Fibroblast of gingiva (primary cell): Measurements from ENCODE around the gene TNFRSF11A.

ENCODE experiments used
- DNase-seq: peaks from one replicate; pipeline ENCODE4 v3.0.0-alpha.2; 2011; ENCODE audit warnings: low read depth

Gene TNFRSF11A

DNA sequence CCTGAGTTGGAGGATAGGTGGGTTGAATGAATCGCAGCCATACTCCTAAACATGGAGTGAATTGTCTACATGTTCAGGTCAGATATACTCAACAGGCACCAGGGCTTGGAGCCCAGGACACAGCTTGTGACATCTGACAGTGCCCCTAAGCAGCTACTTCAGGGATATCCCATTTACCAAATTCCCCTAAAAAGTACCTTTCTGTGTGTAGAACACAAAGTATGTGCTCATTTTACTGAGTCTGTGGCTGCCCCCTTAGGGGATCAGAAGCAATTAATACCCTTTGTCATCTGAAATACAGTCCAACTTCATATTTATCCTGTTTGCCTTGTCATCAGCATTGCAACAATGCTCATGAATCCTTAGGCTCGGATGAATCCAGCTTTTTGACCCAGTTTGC lies 20.8 kb downstream of the TNFRSF11A start:
- no peak for DNase-seq

DNA sequence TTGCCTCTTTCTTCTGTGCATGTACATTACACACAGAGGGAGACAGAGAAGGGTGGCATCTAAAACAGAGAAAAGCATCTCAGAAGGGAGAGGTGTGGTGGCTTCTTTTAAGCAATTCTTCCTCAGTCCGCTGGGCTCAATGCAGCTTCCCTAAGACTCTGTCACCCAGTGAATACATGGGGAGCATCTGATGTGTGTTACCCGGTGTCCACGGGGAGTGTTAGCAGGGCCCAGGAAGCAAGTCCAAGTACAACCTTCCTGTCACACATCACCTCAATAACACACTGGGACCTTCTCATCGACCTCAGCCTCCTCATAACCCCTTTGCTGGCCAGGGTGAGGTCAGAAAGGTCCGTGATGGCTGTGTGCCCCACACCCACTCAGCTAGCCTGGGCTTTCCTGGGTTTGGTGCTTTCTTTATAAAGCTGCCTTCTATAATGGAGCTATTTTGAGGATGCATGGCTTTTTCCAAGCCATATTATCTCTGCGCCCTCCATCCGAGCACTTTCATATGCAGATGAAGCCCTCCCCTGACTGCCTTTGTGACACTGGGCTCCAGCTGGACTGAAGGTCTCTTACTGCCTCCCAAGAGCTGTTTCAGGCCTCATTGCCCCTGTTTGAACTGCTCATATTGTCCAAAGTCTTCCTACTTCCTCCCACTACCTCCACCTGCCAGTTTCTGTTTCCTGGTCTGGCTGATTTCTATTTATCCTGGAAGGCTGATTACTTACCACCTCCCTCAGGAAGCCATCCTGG lies 21.4 kb downstream of the TNFRSF11A start:
- DNase-seq = no peak

DNA sequence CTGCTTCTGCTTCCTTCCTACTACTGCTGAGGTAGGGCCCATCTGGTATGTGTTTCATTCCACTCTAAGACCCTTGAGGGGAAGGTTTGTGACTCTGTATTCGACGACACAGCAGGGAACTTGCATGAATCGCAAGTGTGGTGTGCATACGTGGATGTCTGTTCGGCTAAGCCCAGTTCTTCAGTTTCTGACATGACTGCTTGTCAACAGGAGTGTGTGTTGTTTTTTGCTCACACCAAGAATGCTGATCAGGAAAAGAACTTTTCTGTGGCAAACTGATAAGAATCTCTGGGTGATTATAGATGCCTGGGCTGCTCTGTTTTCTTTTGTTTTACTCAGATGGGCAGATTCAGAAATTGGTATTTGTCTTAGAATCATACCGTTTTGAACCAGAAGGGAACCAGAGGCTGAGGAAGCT lies 22.0 kb downstream of the TNFRSF11A start:
- DNase-seq = no peak

DNA sequence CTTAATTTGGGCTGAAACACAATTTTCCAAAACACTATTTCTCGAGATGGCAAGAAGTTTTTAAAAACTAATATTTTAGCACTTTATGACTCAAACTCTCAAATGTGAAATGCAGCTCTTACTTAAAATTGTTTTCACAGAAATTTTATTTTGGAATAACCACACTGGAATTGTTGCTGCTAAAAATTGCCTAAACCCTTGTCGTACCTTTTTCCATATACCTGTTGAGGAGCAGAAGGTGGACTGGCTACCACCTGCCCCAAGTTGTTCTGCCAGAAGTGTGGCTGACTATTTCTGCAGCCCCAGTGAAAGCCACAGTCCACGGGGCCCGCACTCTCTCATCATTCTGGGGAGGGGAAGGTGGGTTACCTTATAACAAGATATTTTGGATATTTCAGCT lies 23.4 kb downstream of the TNFRSF11A start:
- no peak for DNase-seq

DNA sequence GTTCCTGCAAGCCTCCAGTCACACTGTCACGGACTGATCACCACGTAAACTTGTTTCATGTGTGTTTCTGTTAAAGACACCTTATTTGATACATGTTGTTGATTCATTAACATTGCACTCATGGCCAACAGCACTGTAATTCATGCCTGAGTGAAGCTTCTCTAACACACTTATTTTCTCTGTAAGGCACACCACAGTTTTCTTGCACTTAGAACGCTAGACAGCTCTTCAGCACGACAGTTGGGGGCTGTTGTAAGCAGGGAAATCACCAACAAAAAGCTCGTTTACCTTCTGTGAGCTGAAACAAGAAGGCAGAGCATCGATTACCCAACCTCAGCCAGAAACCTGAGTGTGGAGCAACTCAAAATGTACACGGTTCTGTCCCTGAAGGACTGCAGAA lies 28.1 kb downstream of the TNFRSF11A start:
- DNase-seq = no peak

DNA sequence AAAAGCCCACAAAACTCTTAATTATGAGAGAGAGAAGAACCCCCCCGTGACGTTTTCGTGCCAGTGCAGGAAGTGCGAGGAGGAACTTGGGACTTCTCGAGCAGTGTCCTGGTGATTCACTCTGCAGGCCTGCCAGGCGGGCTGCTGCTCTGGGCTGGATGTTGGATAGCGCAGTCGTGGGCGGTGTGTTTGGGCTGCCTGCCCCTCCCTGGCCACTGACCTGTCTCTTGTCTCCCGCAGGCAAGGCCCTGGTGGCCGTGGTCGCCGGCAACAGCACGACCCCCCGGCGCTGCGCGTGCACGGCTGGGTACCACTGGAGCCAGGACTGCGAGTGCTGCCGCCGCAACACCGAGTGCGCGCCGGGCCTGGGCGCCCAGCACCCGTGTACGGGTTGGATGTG lies 29.0 kb downstream of the TNFRSF11A start:
- DNase-seq = no peak

DNA sequence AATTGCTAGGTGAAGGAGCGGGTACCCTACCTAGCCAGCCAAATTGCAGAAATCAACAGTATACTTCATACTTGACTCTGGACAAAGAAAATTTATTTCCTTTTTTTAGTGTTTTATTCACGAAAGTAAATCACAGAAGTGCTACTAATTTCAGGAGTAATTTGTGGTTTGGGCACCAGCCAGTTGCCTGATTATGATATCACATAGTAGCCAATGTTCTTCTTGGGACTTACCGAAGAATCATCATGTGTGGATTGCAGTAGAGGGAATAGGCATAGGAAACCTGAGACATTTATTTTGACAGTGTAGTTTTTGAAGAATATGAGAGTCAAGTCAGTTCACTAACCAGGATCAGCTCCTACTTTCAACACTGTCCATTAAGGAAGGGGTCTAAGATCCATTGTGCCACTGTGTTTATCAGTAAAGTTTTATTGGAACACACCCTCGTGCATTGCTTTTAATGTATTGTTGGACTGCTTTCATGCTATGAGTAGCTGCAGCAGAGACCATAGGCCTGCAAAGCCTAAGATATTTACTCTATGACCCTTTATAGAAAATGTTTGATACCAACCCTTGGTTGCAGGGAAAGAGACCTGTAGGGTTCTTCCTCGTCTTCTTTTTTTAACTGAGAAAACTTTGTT lies 32.1 kb downstream of the TNFRSF11A start:
- DNase-seq = no peak

DNA sequence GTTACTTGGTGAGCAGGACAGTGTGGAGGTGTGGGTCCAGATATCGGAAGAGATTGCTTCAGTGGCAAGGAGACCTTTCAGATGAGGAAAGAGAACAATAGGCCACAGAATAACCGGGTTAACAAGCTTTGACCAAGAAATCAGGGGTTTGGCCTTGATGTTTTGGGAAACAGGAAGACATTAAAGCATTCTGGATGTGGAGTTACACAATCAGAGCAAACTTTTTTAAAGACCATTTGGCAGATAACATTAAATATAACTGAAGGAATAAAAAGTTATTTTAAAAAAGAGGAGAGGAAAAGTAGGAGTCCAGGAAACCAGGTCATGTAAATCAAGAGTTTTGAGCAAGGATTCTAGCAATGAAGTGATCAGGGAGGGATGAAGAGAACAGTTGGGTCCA lies 35.7 kb downstream of the TNFRSF11A start:
- no peak for DNase-seq

DNA sequence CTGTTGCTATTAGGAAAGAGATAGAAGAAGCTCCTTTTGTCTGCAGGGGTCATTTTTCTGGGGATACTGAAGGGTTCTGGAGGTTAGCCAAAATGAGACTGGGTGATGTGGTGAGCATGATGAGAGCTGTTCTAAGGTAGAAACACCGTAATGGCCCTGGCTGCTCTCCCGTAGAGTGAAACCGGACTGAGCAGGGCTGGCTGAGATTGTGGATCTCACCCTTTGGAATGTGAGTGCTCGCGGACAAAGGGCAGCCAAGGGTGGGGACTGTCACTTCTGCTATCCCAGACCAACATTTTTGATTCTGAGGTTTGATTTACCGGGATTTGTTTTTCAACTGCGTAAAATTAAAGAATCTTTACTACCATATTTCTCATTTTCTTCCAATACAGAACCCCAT lies 36.2 kb downstream of the TNFRSF11A start:
- no peak for DNase-seq

DNA sequence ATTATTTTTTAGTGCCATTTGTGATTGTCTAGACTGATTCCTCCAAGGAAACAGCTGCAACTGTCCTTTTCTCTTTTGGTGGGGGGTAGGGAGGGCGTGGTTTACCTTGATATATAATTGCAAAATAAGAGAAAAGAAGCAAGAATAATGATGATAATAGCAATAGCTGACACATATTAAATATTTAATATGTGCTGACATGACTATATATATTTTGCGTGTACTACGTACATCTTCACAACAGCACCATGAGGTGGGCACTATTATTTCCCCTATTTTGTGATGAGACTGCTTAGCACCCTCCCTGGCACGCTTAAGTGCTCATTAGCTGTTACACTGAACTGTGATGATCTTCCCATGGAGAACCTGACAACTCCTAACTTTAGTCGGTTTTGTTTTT lies 39.4 kb downstream of the TNFRSF11A start:
- DNase-seq = no peak

DNA sequence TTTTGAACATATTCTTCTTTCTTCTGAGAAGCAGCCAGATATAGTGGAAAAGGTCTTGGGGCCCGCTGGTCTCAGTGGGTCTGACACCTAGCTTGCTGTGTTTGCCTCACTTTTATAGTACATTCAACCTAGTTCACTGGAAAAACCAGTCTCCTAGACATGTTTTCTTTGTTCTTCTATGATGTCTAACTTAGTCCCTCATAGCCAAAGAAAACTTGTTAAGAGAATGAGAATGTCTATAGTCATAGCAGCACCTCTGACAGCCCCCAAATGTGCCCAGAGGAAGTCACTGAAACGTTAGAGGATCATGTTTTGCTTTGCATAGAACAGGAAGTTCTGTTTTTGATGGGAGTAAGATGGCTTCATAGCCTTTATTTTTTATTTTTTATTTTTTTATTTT lies 40.3 kb downstream of the TNFRSF11A start:
- no peak for DNase-seq

DNA sequence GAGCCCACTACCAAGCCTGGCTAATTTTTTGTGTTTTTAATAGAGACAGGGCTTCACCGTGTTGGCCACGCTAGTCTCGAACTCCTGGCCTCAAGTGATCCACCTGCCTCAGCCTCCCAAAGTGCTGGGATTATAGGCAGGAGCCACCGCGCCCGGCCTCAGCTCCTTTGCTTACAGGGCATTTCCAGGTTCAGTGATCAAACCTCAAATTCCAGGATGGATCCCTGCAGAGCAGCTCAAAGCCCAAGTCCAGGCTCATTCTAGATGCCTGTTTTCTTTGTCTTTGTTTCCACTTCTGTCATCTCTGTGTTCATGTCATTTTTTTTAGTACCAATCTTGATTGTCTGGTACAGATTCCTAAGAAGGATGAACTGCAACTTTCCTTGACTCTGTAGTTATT lies 41.9 kb downstream of the TNFRSF11A start:
- DNase-seq = no peak

DNA sequence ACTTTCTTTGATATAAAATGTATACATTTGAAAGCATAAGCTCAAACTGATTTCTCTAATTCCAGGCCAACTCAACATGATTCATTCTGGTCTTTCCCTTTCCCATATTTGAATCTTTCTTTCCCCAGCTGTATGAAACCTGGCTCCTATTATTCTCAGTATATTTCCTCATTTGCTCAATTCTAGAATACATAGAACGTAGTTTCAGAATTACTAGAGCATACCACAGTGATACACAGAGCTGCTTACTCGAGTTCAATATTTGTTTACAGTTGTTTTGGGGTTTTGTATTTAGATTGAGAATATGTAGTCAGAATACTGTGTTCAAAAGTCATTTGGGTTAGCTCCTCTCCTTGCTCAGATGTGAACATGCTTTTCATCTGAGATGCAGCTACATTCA lies 43.0 kb downstream of the TNFRSF11A start:
- DNase-seq = no peak

DNA sequence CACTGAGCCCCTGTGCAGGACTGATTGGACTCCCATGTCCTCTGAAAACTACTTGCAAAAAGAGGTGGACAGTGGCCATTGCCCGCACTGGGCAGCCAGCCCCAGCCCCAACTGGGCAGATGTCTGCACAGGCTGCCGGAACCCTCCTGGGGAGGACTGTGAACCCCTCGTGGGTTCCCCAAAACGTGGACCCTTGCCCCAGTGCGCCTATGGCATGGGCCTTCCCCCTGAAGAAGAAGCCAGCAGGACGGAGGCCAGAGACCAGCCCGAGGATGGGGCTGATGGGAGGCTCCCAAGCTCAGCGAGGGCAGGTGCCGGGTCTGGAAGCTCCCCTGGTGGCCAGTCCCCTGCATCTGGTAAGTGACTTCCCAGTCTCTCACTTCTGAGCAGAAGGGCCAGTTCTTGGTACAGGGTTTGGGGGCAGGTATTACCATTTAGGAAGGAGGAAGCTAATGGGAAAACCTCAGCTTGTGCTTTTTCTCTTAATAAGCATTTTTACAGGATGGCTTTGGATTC lies 44.1 kb downstream of the TNFRSF11A start:
- no peak for DNase-seq

DNA sequence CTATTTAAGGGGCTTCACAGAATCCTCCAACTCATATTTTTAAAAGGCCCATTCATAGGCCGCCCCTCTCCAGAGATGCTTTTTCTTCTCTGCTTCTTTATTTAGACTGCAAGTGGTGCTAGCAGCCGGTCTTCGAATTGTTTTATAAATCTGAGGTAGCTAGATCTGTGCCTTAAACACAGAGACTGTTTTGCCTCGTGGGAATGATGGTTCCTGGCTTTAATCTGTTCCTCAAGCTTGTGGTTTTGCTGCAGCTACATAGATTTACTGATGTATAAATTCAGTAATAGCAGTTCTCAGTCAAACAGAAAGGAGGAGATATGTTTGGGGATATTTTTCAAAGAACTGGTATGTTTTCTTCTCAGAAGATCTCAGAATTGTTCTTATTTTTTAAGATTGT lies 45.3 kb downstream of the TNFRSF11A start:
- DNase-seq = no peak

DNA sequence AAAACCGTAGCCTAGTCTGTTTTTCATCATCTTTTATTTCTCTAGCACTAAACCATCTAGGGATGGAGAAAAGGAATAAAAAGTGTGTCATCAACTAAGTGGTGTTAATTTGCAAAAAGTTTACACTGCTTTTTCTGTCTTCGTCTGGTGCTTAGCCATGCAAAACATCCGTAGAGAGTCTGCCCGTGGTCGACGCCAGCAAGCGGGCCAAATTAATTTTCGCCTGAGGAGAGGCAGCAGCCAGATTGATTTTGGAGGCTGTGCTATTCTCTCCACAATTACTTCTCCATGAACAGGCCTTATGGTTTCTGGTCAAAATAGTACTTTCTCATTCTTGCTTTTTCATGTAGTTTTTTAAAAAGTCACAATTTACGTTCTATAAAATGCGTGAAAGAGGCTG lies 46.3 kb downstream of the TNFRSF11A start:
- DNase-seq = no peak

DNA sequence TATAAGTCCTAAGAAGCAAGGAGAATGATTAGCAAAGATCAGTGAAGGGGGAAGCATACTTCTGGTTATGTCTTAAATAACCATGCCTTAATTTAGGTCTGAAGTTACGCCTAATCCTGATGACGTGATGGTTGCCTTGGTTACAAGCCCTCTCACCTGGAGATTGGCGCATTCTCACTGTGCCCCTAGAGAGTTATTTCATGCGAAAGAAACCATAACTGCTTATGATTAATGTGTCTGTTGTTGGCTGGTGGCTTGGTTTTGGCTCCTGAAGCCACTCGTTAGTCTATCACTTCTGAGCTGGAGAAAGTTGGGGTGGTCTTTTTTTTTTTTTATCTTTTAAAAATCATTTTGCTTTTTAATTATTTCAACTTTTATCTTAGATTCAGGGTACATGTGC lies 47.0 kb downstream of the TNFRSF11A start:
- no peak for DNase-seq

DNA sequence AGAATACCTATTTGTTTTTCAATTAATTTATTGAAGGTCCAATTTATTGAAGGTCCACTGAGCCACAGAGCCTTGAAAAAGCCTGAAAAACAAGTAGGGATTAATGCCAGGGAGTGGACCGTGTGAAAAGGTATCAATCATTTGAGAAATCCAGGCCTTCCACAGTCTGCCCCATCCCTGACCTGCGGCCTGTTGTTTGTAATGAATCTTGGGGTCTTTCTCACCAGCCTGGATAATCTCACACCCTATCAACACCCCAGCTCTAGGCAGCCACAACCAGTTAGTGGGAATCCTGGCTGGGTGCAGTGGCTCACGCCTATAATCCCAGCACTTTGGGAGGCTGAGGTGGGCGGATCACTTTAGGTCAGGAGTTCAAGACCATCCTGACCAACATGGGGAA lies 47.8 kb downstream of the TNFRSF11A start:
- DNase-seq = no peak

DNA sequence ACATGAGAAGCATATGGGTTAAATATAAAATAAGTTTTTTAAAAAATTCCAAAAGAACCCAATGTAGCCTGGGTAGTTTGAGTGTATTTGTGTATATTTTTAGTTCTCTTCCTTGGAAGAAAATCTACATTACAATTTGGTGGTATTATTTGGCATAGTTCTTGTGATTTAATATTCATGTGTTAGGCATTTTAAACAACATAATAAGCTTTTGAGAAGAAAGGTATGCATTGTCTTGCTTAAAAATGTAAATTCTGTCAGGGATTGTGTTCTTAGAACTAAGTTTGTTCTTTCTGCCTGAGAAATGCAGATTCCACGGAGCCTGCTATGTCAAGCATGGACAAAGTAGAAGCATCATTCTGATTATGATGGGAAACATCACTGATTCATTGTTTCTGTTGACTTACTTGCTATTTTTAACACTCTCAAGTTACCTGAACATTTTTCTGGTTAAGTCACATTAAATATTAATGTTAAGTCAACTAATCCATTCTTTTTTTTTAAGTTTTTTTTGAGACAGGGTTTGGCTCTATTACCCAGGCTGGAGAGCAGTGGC lies 49.4 kb downstream of the TNFRSF11A start:
- DNase-seq = no peak

DNA sequence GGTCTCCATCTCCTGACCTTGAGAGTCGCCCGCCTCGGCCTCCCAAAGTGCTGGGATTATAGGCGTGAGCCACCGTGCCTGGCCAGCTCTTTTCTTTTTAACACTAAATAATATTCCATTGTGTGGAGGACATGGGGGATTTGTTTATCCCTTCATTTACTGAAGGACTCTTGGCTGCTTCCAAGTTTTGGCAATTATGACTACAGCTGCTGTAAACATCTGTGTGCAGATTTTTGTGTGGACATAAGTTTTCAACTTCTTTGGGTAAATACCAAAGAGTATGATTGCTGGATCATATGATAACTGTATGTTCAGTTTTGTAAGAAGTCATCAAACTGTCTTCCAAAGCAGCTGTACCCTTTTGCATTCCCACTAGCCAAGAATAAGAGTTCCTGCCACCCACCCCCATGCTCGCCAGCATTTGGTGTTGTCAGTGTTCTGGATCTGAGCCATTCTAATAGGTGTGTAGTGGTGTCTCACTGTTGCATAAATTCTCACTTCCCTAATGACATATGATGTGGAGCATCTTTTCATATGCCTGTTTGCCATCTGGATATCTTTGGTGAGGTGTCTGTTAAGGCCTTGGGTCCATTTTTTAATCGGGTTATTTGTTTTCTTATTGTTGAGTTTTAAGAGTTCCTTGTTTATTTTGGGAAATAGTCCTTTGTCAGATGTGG lies 52.2 kb downstream of the TNFRSF11A start:
- no peak for DNase-seq

DNA sequence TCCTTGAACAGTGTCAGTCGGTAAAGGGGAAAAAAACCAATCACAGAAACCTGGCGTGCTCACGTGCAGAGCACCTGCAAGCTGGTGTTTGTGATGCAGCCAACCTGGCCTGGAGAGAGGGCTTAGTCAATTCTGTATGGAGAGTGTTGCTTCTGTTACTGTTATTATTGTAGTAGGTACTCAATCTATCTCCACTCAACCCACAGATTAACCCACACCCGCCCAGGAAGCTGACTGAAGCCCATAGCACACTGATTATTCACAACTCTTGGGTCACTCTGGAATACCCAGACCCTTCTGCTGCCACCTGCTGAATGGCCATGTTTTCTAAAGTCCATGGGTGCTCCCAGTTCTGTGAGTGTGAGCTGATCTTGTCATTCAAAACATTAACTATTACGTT lies 53.9 kb downstream of the TNFRSF11A start:
- DNase-seq = no peak

DNA sequence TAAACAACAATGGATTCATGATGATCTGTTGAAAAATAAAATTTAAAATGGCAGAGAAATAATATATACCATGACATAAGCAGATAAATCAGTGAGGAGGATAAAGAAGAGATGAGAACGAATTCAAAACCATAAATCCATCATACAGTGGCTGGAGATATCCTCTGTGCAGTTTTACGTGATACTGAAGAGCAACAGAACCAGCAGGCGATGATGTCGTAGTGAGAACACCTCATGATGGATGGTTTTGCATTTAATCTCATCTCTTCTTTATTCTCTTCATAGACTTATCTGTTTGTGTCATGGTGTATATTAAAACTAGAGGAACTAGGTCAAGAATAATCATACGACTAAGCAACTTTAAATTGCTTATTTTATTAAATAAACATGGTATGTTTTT lies 56.3 kb downstream of the TNFRSF11A start:
- DNase-seq = no peak

DNA sequence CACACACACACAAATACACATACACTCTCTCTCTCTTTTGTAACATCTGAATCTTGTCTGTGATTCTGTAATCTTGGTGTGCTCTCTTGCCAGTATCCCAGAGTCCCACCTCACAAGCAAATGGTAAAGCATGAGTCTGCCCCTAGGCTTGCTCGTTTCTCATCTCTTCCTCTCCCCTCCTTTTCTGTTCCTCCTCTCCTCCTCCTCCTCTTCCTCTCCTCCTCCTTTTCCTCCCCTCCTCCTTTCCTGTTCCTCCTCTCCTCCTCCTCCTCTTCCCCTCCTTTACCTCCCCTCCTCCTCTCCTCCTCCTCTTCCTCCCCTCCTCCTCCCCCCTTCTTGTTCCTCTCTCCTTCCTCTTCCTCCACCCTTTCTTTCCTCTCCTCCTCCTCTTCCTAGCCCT lies 59.0 kb downstream of the TNFRSF11A start:
- no peak for DNase-seq
